Panc1 (cell line): ENCODE measurements around the gene CPNE7. TPM values are rescaled to one million over a fixed set of nuclear protein-coding genes. Genes with fewer than 3 reads are reported as not detected.
A peak's percentile ranks its signal among the peaks of the same experiment; 100 is the strongest.

Source experiments
- ATAC-seq: fragments of 200-7000 bp; cut with Tn5 transposase; 2 replicates; pipeline ENCODE4 v1.9.1; 2020; ENCODE audit warnings: mild to moderate bottlenecking, moderate library complexity
- BruUV-seq: library from RNA; stranded (reverse); fragments of 400-500 nt; replicated peaks from 2 replicates; lab custom pipeline; 2021; lab: Mats Ljungman, UMichigan
- CTCF ChIA-PET: fragments of 300-600 bp; sonication (Branson Sonifier 250); formaldehyde crosslinking; loops from one replicate; lab custom pipeline; 2022; ENCODE audit warnings: antibody characterized with exemption; lab: Charles Lee
- POLR2A ChIA-PET: fragments of 300-600 bp; sonication (Branson Sonifier 250); formaldehyde crosslinking; loops from one replicate; lab custom pipeline; 2022; ENCODE audit warnings: antibody characterized with exemption; lab: Charles Lee
- DNase-seq: peaks from one replicate; pipeline ENCODE4 v3.0.0-alpha.2; 2010; ENCODE audit warnings: low read depth, low spot score
- H3K27ac ChIP-seq: 2 replicates; pipeline ENCODE4 v1.5.1; 2011; ENCODE audit warnings: mild to moderate bottlenecking, low read length, inconsistent platforms
- H3K27me3 ChIP-seq: fragments of 200-500 bp; sonication (Bioruptor generic); 2 replicates; pipeline ENCODE4 v1.6.0; 2014; ENCODE audit warnings: low read length, inconsistent platforms; ENCODE audit not compliant: control insufficient read depth, insufficient read depth
- H3K36me3 ChIP-seq: fragments of 200-500 bp; sonication (Bioruptor generic); 2 replicates; pipeline ENCODE4 v1.5.1; 2014; ENCODE audit warnings: inconsistent platforms, mild to moderate bottlenecking, low read length, moderate library complexity; ENCODE audit not compliant: control insufficient read depth, insufficient read depth
- H3K4me1 ChIP-seq: 2 replicates; pipeline ENCODE4 v1.5.1; 2011; ENCODE audit warnings: inconsistent platforms, mild to moderate bottlenecking, low read length, moderate library complexity; ENCODE audit not compliant: control insufficient read depth, insufficient read depth
- H3K4me3 ChIP-seq, 2 experiments: 2 replicates each; pipeline ENCODE4 v1.5.1; 2011 to 2012; ENCODE audit warnings: low read depth in 2 of 2, low read length in 2 of 2, mild to moderate bottlenecking in 2 of 2, inconsistent platforms in 1 of 2, moderate library complexity in 1 of 2
- H3K9me3 ChIP-seq: fragments of 200-500 bp; sonication (Bioruptor generic); 2 replicates; pipeline ENCODE4 v1.5.1; 2014; ENCODE audit warnings: low read depth, mild to moderate bottlenecking, inconsistent platforms, low read length, moderate library complexity; ENCODE audit not compliant: control insufficient read depth, insufficient read depth
- POLR2AphosphoS5 ChIP-seq: IDR thresholded peaks from 2 replicates; pipeline ENCODE4 v1.6.1; 2012; ENCODE audit warnings: mild to moderate bottlenecking, low read depth, low read length, moderate library complexity
- REST ChIP-seq, 2 experiments: IDR thresholded peaks; 2 replicates each; pipeline ENCODE4 v1.6.1; 2011 to 2012; ENCODE audit warnings: low read depth in 2 of 2, control low read depth in 1 of 2, low read length in 1 of 2, mild to moderate bottlenecking in 1 of 2, moderate library complexity in 1 of 2; ENCODE audit not compliant: insufficient read depth in 1 of 2
- SIN3A ChIP-seq: IDR thresholded peaks from 2 replicates; pipeline ENCODE4 v1.6.1; 2012; ENCODE audit warnings: low read depth, mild to moderate bottlenecking, low read length, moderate library complexity, borderline replicate concordance; ENCODE audit not compliant: insufficient read depth
- TCF7L2 ChIP-seq: IDR thresholded peaks from 2 replicates; pipeline ENCODE4 v1.6.1; 2011; ENCODE audit warnings: mild to moderate bottlenecking, low read depth, low read length, inconsistent platforms
- in situ Hi-C: cut with HindIII; loops from 2 replicates; pipeline ENCODE4 v1.10.0; 2016; ENCODE audit warnings: low sequenced_read_pairs, low pct_unique_long_range_greater_than_20kb
- intact Hi-C: fragments of 100-400 bp; cut with micrococcal nuclease; formaldehyde crosslinking; loops from one replicate; pipeline ENCODE4 v1.10.0; 2022; ENCODE audit not compliant: unreplicated experiment
- total RNA-seq: library from RNA; stranded (reverse); gene quantifications from one replicate; pipeline ENCODE4 v1.2.1, GENCODE V29; 2021; ENCODE audit not compliant: unreplicated experiment
- TF ChIP-seq, protein P1 (sequence below): fragments of 450-650 bp; IDR thresholded peaks from 2 replicates; pipeline ENCODE4 v1.5.1; 2017; ENCODE audit warnings: mild to moderate bottlenecking

The CPNE7 gene
- total RNA-seq, 1 experiment from 2014 or later, result 32.7 TPM

GRCh38 chr16:89602952-89603590, 27.5 kb downstream of the CPNE7 start:
- Histone ChIP-seq H3K9me3 (no peaks in the 10 kb centered on the region), H3K4me3 (no peak overlapping the region), H3K36me3 (no peaks in the 10 kb centered on the region), H3K27me3 (no peaks in the 10 kb centered on the region), H3K4me1 (peaks cover 6% of the 10 kb centered on the region), H3K27ac (no peak overlapping the region; the same call in 1 of the 2 replicates)
- ATAC-seq, result peak; percentile 6; the same call in 1 of the 2 replicates
- BruUV-seq, result no TSS peak
- ChIA-PET CTCF (interaction anchor here (1.6 kb wide), 1 partner anchor 12 kb away, joined by 8 read pairs; no protein-coding TSS in a partner anchor), POLR2A (no interaction called here)
- TF ChIP-seq SIN3A, result no peak
- no peak for TF ChIP-seq POLR2AphosphoS5
- TF ChIP-seq, protein P1, sequence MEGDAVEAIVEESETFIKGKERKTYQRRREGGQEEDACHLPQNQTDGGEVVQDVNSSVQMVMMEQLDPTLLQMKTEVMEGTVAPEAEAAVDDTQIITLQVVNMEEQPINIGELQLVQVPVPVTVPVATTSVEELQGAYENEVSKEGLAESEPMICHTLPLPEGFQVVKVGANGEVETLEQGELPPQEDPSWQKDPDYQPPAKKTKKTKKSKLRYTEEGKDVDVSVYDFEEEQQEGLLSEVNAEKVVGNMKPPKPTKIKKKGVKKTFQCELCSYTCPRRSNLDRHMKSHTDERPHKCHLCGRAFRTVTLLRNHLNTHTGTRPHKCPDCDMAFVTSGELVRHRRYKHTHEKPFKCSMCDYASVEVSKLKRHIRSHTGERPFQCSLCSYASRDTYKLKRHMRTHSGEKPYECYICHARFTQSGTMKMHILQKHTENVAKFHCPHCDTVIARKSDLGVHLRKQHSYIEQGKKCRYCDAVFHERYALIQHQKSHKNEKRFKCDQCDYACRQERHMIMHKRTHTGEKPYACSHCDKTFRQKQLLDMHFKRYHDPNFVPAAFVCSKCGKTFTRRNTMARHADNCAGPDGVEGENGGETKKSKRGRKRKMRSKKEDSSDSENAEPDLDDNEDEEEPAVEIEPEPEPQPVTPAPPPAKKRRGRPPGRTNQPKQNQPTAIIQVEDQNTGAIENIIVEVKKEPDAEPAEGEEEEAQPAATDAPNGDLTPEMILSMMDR, result no peak
- in situ Hi-C loops (no loop called here), intact Hi-C loops (loop anchor here (5.0 kb wide), 1 partner anchor 39 kb away; no protein-coding TSS in a partner anchor)
- no peak for DNase-seq

DNA sequence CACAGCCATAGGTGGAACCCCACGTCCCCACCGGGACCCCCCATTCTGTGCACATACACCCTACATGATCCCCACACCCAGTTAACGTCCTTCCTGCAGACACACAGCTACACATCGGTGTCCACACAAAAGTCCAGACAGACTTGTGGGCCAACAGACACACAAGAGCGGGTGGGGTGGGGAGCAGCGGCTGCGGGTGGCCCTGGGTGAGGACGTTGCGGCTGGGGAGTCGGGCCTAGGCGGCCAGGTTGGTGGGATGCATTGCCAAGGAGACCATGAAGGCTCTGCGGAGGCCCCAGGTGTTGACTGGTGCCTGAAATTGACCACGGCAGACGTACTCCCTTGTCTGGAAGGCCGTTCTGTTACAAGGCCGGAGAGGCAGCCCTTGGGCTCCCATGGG, 29.2 kb downstream of the CPNE7 start:
- peaks cover 11% of the 10 kb centered on the region for H3K4me1 ChIP-seq
- DNase-seq, result no peak
- ChIA-PET CTCF (no interaction called here), POLR2A (no interaction called here)
- TF ChIP-seq REST (IDR thresholded peaks at IDR 0.05; ENCODE audit: insufficient read depth in 1 of 2, low read depth in 2 of 2, low read length in 1 of 2) (no peak), SIN3A (no peak), TCF7L2 (no peak), POLR2AphosphoS5 (no peak)
- TF ChIP-seq, protein P1, result no peak
- H3K27ac ChIP-seq, result no peak overlapping the region
- no TSS peak for BruUV-seq
- H3K27me3 ChIP-seq, result no peaks in the 10 kb centered on the region
- H3K9me3 ChIP-seq, result no peaks in the 10 kb centered on the region
- intact Hi-C loops, result loop anchor here (5.0 kb wide), 1 partner anchor 38 kb away; no protein-coding TSS in a partner anchor
- no peak for ATAC-seq
- H3K4me3 ChIP-seq, result no peak overlapping the region
- in situ Hi-C loops, result no loop called here
- H3K36me3 ChIP-seq, result no peaks in the 10 kb centered on the region
